ENCODE results near the gene FAM187B. TPM values are rescaled to one million over a fixed set of nuclear protein-coding genes. Genes with fewer than 3 reads are reported as not detected.

Gene FAM187B
- total RNA-seq, 1 donor from 2014 or later, result not detected

DNA sequence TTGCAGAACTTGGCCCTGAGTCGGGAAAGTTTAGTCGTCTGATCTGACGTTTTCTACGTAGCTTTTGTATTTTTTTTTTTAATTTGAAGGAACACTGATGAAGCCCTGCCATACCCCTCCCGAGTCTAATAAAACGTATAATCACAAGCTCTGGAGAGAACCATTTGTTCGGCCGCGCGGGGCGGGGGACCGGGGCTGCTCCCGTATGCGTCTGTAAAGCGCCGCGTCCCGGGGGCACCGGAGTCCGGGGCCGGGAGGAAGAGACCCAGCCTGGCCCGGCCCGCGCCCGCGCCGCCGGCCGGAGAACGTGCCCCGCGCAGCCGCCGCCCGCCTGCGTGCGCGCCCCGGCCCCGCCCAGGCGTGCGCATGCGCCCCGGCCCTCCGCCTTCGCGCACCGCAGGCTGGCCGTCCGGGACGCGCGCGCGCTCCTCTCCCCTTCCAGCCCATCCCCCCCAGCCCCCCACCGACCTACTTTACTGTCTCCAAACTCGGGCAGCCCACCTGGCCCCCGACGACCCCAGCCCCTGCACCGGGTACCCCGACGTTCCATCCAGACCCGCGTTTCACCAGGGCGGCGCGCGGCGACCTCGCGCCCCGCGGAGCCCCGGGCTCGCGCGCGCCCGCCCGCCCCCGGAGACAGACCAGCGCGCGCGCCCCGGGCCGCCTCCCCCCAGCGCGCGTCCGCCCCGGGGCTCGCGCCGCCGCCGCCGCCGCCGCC lies 39.4 kb upstream of the FAM187B start:
- Histone ChIP-seq H3K27me3 (ENCODE audit: control insufficient read depth, insufficient read depth, low read length) (no peaks in the 10 kb centered on the region), H3K4me3 (ENCODE audit: low read depth, low read length) (peak overlapping the region; percentile 55), H3K36me3 (ENCODE audit: control insufficient read depth, insufficient read depth, low read length) (peaks cover 29% of the 10 kb centered on the region)
- TF ChIP-seq, protein P1, sequence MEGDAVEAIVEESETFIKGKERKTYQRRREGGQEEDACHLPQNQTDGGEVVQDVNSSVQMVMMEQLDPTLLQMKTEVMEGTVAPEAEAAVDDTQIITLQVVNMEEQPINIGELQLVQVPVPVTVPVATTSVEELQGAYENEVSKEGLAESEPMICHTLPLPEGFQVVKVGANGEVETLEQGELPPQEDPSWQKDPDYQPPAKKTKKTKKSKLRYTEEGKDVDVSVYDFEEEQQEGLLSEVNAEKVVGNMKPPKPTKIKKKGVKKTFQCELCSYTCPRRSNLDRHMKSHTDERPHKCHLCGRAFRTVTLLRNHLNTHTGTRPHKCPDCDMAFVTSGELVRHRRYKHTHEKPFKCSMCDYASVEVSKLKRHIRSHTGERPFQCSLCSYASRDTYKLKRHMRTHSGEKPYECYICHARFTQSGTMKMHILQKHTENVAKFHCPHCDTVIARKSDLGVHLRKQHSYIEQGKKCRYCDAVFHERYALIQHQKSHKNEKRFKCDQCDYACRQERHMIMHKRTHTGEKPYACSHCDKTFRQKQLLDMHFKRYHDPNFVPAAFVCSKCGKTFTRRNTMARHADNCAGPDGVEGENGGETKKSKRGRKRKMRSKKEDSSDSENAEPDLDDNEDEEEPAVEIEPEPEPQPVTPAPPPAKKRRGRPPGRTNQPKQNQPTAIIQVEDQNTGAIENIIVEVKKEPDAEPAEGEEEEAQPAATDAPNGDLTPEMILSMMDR (IDR thresholded peaks at IDR 0.05; ENCODE audit: insufficient read depth, low read length, severe bottlenecking), result no peak
- FAIRE-seq (no peak), DNase-seq (ENCODE audit: low read depth) (peak; percentile 33)

DNA sequence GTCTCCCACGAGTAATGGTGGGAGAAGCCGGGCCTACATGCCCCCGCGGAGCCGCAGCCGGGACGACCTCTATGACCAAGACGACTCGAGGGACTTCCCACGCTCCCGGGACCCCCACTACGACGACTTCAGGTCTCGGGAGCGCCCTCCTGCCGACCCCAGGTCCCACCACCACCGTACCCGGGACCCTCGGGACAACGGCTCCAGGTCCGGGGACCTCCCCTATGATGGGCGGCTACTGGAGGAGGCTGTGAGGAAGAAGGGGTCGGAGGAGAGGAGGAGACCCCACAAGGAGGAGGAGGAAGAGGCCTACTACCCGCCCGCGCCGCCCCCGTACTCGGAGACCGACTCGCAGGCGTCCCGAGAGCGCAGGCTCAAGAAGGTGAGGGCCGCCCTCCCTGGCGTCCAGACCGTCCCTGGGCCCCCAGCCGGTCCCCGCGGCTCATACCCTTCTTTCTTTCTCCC lies 38.8 kb upstream of the FAM187B start:
- Histone ChIP-seq H3K4me3 (ENCODE audit: low read depth, low read length) (peak overlapping the region; percentile 55), H3K36me3 (ENCODE audit: control insufficient read depth, insufficient read depth, low read length) (peaks cover 29% of the 10 kb centered on the region), H3K27me3 (ENCODE audit: control insufficient read depth, insufficient read depth, low read length) (no peaks in the 10 kb centered on the region)
- DNase-seq (ENCODE audit: low read depth) (no peak), FAIRE-seq (no peak)
- TF ChIP-seq, protein P1 (IDR thresholded peaks at IDR 0.05; ENCODE audit: insufficient read depth, low read length, severe bottlenecking), result no peak

DNA sequence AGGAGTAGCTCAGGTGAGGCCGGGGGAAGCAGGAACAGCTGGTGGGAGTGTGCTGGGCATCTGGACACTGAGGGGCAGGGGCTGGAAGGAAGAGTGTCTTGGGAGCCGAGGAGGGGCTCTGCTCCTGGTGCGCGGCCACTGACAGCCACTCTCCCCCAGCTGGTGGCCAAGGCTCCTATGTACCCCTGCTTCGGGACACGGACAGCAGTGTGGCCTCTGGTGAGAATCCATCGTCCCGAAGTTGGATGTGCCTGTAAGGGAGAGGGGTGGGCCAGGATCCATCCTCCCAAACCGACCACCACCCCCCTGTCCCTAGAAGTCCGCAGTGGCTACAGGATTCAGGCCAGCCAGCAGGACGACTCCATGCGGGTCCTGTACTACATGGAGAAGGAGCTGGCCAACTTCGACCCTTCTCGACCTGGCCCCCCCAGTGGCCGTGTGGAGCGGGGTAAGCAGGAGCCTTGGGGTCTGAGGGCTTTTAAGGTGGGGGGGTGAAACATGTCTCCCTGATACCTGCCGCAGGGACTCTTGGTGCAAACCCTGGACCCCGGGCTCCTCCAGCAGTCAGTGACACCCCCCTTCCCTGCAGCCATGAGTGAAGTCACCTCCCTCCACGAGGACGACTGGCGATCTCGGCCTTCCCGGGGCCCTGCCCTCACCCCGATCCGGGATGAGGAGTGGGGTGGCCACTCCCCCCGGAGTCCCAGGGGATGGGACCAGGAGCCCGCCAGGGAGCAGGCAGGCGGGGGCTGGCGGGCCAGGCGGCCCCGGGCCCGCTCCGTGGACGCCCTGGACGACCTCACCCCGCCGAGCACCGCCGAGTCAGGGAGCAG lies 38.2 kb upstream of the FAM187B start:
- H3K4me3 ChIP-seq (ENCODE audit: low read depth, low read length), result peak overlapping the region; percentile 55
- no peaks in the 10 kb centered on the region for H3K27me3 ChIP-seq (ENCODE audit: control insufficient read depth, insufficient read depth, low read length)
- no peak for DNase-seq (ENCODE audit: low read depth)
- TF ChIP-seq, protein P1 (IDR thresholded peaks at IDR 0.05; ENCODE audit: insufficient read depth, low read length, severe bottlenecking), result no peak
- no peak for FAIRE-seq
- H3K36me3 ChIP-seq (ENCODE audit: control insufficient read depth, insufficient read depth, low read length), result peaks cover 27% of the 10 kb centered on the region

DNA sequence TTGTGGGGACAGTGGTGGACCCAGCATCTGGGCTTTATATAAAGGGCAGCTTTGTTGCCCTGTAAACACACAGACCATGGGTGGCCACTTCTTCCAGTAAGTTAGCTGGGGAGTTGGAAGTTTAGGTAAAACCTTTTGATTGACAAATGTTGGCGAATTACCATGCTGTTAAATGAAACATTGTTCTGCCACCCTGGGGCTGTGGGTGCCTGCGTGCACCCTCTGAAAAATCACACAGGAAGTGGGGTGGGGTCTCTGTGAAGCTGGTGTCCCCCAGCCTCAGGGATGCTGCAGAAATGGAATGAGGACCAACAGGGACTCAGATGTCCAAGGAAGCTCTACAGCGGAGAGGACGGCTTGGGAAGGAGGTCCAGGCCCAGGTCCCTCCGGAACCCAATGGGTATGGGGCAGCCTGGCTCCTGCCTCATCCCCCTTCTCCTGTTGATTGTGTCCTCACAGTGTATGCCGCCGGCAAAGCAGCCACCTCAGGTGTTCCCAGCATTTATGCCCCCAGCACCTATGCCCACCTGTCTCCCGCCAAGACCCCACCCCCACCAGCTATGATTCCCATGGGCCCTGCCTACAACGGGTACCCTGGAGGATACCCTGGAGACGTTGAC lies 37.5 kb upstream of the FAM187B start:
- TF ChIP-seq, protein P1 (IDR thresholded peaks at IDR 0.05; ENCODE audit: insufficient read depth, low read length, severe bottlenecking), result no peak

DNA sequence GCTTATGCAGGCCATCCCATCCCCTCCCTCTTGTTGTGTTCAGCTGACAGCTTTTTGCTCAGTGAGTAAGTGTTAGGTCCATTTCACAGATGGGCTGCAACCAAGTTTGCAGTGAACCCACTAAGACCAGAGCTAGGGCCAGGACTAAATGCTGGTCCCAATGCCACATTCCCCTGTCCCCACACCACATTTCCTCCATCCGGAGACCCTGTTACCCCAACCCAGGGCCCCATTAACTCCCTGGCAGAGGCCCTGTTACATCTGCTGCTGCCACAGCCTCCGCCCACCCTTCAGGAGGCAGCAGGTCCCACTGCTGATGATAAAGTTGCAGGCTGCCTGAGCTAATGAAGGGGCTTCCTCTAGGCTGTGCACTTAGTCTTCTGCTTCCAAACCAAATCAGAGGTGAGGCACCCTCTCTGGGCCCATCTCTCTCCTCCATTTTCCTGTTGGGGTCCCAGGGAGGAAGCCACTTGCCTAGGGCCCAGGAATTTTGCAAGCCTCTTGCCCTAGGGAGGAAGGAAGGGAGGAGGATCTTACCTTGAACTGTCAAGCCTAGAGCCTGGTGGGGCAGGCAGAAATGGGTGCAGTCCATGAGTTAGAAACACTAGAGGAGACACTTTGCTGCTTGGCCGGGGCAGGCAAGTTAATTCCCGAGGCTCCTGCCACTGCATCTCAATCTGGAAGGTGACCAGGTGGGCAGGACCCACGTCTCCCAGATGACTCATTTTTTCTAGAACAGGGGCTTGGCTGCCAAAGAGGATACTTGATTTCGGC lies 36.8 kb upstream of the FAM187B start:
- peaks cover 20% of the 10 kb centered on the region for H3K36me3 ChIP-seq (ENCODE audit: control insufficient read depth, insufficient read depth, low read length)
- TF ChIP-seq, protein P1 (IDR thresholded peaks at IDR 0.05; ENCODE audit: insufficient read depth, low read length, severe bottlenecking), result no peak
- DNase-seq (ENCODE audit: low read depth) (peak; percentile 29), FAIRE-seq (no peak)
- no peak overlapping the region for H3K4me3 ChIP-seq (ENCODE audit: low read depth, low read length)
- no peaks in the 10 kb centered on the region for H3K27me3 ChIP-seq (ENCODE audit: control insufficient read depth, insufficient read depth, low read length)

More for the DNA sequence above, 37.5 kb upstream of the FAM187B start:
- peaks cover 24% of the 10 kb centered on the region for H3K36me3 ChIP-seq (ENCODE audit: control insufficient read depth, insufficient read depth, low read length)
- H3K4me3 ChIP-seq (ENCODE audit: low read depth, low read length), result no peak overlapping the region
- no peak for DNase-seq (ENCODE audit: low read depth)
- no peaks in the 10 kb centered on the region for H3K27me3 ChIP-seq (ENCODE audit: control insufficient read depth, insufficient read depth, low read length)
- no peak for FAIRE-seq

All from bronchial epithelial cell (primary cell).